Left ventricle myocardium inferior (tissue), 1 donor: ENCODE measurements around the gene ELFN2. TPM values are rescaled to one million over a fixed set of nuclear protein-coding genes. Genes with fewer than 3 reads are reported as not detected.
A peak's percentile ranks its signal among the peaks of the same experiment; 100 is the strongest.
"Not testable (repeated sequence)": the region's sequence is repeated elsewhere in the genome, so short reads cannot be mapped to it uniquely, and the experiment has no call there.

Experiments used
- DNase-seq: peaks from one replicate; pipeline ENCODE4 v3.0.0-alpha.2; 2020
- H3K27ac ChIP-seq: fragments of 200-600 bp; replicated peaks from 2 replicates; pipeline ENCODE4 v1.8.0; 2021
- H3K27me3 ChIP-seq: fragments of 200-600 bp; 2 replicates; pipeline ENCODE4 v1.8.0; 2021; ENCODE audit warnings: low read depth
- H3K36me3 ChIP-seq: fragments of 200-600 bp; 2 replicates; pipeline ENCODE4 v1.8.0; 2021
- H3K4me1 ChIP-seq: fragments of 200-600 bp; 2 replicates; pipeline ENCODE4 v1.8.0; 2021
- H3K4me3 ChIP-seq: fragments of 200-600 bp; 2 replicates; pipeline ENCODE4 v1.8.0; 2021; ENCODE audit warnings: mild to moderate bottlenecking, moderate library complexity
- H3K9me3 ChIP-seq: fragments of 200-600 bp; replicated peaks from 2 replicates; pipeline ENCODE4 v1.8.0; 2021
- intact Hi-C: fragments of 100-400 bp; cut with micrococcal nuclease; formaldehyde crosslinking; loops from one replicate; pipeline ENCODE4 v1.11.0; 2022
- total RNA-seq: library from RNA; stranded (reverse); fragmentation: NEBNext Ultra II Directional; extraction: Animal tissue kit (Norgen Biotek cat#: 25700); gene quantifications from one replicate; pipeline ENCODE4 v1.2.1, GENCODE V29; 2021
- TF ChIP-seq, protein P1 (sequence below): fragments of 200-600 bp; IDR thresholded peaks from 2 replicates; pipeline ENCODE4 v1.8.0; 2021; ENCODE audit warnings: antibody characterized with exemption, mild to moderate bottlenecking, borderline replicate concordance
- donor health status: DM: no; HTN: yes; CAD: no; lungs with severe emphysema.

Gene ELFN2
- total RNA-seq, 1 donor from 2014 or later = not detected

- DNase-seq = peak; percentile 61
- H3K27ac ChIP-seq = no peak overlapping the region
- intact Hi-C loops = no loop called here
Observed at GRCh38 chr22:37401401-37402183, 25.7 kb downstream of the ELFN2 start.

DNA sequence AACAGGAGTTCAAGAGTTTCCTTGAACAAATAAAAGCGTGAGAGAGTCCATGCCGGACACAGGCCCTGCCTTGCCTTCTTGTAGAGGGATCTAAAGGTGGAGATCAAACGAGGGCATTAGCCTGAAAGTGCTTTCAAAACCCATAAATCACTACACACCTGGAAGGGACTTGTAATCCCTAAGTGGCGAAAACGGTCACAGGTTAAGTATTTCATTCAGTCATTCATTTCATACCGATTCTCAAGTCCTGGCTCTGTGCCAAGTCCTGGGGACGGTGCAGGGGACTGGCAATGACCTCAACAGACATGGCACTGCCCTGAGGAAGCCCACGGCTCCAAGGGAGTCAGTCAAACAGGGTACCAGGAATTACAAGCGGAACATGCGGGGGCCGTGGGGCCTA, 26.6 kb downstream of the ELFN2 start:
- H3K9me3 ChIP-seq = no peaks in the 10 kb centered on the region
- TF ChIP-seq, protein P1, sequence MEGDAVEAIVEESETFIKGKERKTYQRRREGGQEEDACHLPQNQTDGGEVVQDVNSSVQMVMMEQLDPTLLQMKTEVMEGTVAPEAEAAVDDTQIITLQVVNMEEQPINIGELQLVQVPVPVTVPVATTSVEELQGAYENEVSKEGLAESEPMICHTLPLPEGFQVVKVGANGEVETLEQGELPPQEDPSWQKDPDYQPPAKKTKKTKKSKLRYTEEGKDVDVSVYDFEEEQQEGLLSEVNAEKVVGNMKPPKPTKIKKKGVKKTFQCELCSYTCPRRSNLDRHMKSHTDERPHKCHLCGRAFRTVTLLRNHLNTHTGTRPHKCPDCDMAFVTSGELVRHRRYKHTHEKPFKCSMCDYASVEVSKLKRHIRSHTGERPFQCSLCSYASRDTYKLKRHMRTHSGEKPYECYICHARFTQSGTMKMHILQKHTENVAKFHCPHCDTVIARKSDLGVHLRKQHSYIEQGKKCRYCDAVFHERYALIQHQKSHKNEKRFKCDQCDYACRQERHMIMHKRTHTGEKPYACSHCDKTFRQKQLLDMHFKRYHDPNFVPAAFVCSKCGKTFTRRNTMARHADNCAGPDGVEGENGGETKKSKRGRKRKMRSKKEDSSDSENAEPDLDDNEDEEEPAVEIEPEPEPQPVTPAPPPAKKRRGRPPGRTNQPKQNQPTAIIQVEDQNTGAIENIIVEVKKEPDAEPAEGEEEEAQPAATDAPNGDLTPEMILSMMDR = no peak
- peaks cover 73% of the 10 kb centered on the region for H3K27me3 ChIP-seq
- DNase-seq = no peak
- intact Hi-C loops = no loop called here
- H3K27ac ChIP-seq = no peak overlapping the region
- no peaks in the 10 kb centered on the region for H3K36me3 ChIP-seq
- peaks cover 7% of the 10 kb centered on the region for H3K4me1 ChIP-seq
- H3K4me3 ChIP-seq = no peak overlapping the region

More at GRCh38 chr22:37401401-37402183, 25.7 kb downstream of the ELFN2 start:
- Histone ChIP-seq H3K9me3 (no peaks in the 10 kb centered on the region), H3K27me3 (peaks cover 73% of the 10 kb centered on the region), H3K36me3 (no peaks in the 10 kb centered on the region), H3K4me3 (no peak overlapping the region), H3K4me1 (peaks cover 7% of the 10 kb centered on the region)
- TF ChIP-seq, protein P1 = no peak

GRCh38 chr22:37399457-37399856, 27.8 kb downstream of the ELFN2 start:
- DNase-seq, H3K27ac ChIP-seq, intact Hi-C loops, H3K4me1 ChIP-seq, H3K4me3 ChIP-seq, H3K9me3 ChIP-seq, H3K36me3 ChIP-seq: not testable (repeated sequence)
- H3K27me3 ChIP-seq = peaks cover 73% of the 10 kb centered on the region

DNA sequence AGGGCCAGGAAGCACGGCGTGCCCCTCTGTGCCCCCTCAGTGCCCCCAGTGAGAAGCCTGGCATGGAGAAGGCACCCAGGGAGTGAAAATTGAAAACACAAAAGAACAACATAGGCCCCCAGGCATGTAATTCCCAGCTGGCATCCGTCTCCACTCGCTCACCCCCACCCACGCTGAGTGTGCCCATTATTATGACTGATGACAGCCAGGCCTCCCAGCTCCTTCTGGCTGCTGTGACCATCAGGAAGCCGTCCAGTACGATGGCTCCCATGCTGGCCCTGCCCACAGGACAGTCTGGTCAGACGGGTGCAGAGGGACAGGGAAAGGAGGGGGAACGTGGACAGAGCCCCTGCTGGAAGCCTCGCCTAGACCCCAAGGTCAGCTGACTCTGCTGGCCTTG, 30.1 kb downstream of the ELFN2 start:
- DNase-seq = no peak
- TF ChIP-seq, protein P1 = no peak
- H3K4me1 ChIP-seq = peaks cover 7% of the 10 kb centered on the region
- no peaks in the 10 kb centered on the region for H3K9me3 ChIP-seq
- intact Hi-C loops = no loop called here
- H3K27me3 ChIP-seq = peaks cover 67% of the 10 kb centered on the region
- H3K36me3 ChIP-seq = no peaks in the 10 kb centered on the region
- H3K4me3 ChIP-seq = no peak overlapping the region
- H3K27ac ChIP-seq = no peak overlapping the region

DNA sequence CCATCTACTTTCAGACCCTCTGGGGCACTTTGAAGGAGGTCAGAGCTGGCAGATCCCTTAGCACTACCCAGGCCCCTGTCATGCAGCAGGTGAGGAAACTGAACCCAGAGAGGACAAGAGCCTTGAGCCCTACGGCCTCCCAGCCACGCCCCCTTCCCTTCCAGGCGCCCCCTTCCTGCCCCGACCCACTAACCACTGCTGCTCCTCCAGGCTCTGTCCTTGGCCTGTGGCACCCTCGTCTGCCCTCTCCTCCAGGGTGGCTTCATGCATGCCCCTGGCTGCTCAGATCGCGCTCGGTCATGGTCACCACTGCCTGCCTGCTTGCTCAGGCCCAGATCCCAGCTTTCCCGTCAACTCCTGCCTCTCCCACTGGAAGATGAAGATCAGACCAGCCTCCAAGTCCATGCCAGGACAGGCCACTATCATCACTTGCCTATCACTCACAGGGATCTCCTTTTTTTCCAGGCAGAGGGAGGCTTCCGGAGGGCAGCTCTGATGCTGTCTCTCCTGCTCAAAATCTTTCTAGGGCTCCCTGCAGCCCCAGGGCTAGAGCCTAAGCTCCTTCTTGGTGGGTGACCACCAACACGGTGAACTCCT, 30.7 kb downstream of the ELFN2 start:
- no peak for DNase-seq
- H3K9me3 ChIP-seq = no peaks in the 10 kb centered on the region
- TF ChIP-seq, protein P1 = no peak
- H3K4me3 ChIP-seq = no peak overlapping the region
- no peak overlapping the region for H3K27ac ChIP-seq
- H3K27me3 ChIP-seq = peaks cover 63% of the 10 kb centered on the region
- intact Hi-C loops = no loop called here
- H3K36me3 ChIP-seq = no peaks in the 10 kb centered on the region
- peaks cover 7% of the 10 kb centered on the region for H3K4me1 ChIP-seq

DNA sequence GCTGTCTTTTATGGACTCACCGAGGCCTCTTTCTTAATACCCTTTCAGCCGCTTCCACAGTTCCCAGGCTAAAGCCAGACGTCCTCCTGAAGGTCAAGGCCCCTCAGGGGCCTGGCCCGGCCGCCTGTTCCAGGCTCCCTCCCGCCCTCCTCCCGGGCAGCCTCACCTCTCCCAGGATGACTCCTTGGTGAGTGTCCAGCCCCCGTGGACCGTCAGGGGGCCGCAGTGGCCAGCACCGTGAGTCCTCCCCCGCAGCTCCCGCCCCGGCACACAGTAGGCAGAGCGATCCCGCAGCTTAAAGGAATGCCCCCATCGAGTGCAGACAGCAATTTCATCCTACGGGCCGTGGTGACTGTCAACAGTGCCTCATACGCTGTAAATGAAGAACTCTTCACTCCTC, 32.9 kb downstream of the ELFN2 start:
- Histone ChIP-seq H3K27ac (no peak overlapping the region), H3K4me3 (no peak overlapping the region), H3K4me1 (no peaks in the 10 kb centered on the region), H3K9me3 (no peaks in the 10 kb centered on the region), H3K36me3 (no peaks in the 10 kb centered on the region), H3K27me3 (peaks cover 70% of the 10 kb centered on the region)
- no peak for DNase-seq
- TF ChIP-seq, protein P1 = no peak
- intact Hi-C loops = no loop called here
